GM12878 (cell line): ENCODE results near the gene FAM222A.

ENCODE experiments used
- CBX5 ChIP-seq: sonication (generic); IDR thresholded peaks from 2 replicates; pipeline ENCODE4 v1.6.1; 2016; ENCODE audit warnings: low read depth, moderate library complexity, mild to moderate bottlenecking, inconsistent platforms
- CTCF ChIP-seq, 3 experiments: IDR thresholded peaks in 2 of 3; conservative IDR thresholded peaks in 1 of 3; 2 replicates each; pipeline ENCODE4 v1.5.1; 2011; ENCODE audit warnings: low read depth in 3 of 3, low read length in 3 of 3, mild to moderate bottlenecking in 3 of 3, control low read depth in 2 of 3, moderate library complexity in 2 of 3, inconsistent platforms in 1 of 3, mixed read lengths in 1 of 3; ENCODE audit not compliant: control insufficient read depth in 2 of 3, insufficient read depth in 1 of 3; ENCODE audit errors: extremely low read depth in 1 of 3
- HDAC6 ChIP-seq: fragments of 200-600 bp; sonication (generic); IDR thresholded peaks from one replicate; pipeline ENCODE4 v1.8.0; 2017; ENCODE audit warnings: antibody characterized with exemption; ENCODE audit not compliant: unreplicated experiment
- SUZ12 ChIP-seq: fragments of 200-600 bp; sonication (generic); IDR thresholded peaks from one replicate; pipeline ENCODE4 v1.6.1; 2018; ENCODE audit warnings: antibody characterized with exemption, mild to moderate bottlenecking; ENCODE audit not compliant: unreplicated experiment
- TF ChIP-seq, protein P1 (sequence below): fragments of 450-650 bp; IDR thresholded peaks from 2 replicates; pipeline ENCODE4 v1.6.1; 2016; ENCODE audit warnings: mild to moderate bottlenecking, moderate library complexity, borderline replicate concordance
- TF ChIP-seq, protein P2 (sequence below): IDR thresholded peaks from 2 replicates; pipeline ENCODE4 v1.6.1; 2012; ENCODE audit warnings: low read depth, low read length, improper control_type of control experiment
- TF ChIP-seq, protein P3 (sequence below): fragments of 450-650 bp; IDR thresholded peaks from 2 replicates; pipeline ENCODE4 v1.6.1; 2017; ENCODE audit warnings: mild to moderate bottlenecking
- TF ChIP-seq, protein P4 (sequence below): IDR thresholded peaks from 2 replicates; pipeline ENCODE4 v1.6.1; 2012; ENCODE audit warnings: mild to moderate bottlenecking, low read depth, low read length

DNA sequence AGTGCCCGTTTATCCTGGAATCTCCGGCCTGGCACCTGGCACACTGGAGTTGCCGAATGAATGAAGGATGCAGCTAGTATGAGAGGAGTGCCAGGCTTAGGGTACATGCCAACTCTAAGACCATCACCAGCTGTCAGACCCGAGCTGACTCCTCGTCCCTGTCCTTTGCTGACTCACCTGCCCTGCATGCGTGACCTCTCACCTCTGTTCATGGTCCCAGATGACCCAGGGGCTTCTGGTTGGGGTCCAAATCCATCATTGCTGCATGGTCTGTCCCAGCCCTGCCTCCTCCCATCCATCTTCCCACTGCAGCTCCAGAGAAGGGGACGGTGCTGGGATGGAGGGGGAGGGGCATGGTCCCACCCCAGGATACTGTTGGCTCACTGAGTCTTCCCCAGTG, 9.9 kb upstream of the FAM222A start:
- TF ChIP-seq, protein P1, sequence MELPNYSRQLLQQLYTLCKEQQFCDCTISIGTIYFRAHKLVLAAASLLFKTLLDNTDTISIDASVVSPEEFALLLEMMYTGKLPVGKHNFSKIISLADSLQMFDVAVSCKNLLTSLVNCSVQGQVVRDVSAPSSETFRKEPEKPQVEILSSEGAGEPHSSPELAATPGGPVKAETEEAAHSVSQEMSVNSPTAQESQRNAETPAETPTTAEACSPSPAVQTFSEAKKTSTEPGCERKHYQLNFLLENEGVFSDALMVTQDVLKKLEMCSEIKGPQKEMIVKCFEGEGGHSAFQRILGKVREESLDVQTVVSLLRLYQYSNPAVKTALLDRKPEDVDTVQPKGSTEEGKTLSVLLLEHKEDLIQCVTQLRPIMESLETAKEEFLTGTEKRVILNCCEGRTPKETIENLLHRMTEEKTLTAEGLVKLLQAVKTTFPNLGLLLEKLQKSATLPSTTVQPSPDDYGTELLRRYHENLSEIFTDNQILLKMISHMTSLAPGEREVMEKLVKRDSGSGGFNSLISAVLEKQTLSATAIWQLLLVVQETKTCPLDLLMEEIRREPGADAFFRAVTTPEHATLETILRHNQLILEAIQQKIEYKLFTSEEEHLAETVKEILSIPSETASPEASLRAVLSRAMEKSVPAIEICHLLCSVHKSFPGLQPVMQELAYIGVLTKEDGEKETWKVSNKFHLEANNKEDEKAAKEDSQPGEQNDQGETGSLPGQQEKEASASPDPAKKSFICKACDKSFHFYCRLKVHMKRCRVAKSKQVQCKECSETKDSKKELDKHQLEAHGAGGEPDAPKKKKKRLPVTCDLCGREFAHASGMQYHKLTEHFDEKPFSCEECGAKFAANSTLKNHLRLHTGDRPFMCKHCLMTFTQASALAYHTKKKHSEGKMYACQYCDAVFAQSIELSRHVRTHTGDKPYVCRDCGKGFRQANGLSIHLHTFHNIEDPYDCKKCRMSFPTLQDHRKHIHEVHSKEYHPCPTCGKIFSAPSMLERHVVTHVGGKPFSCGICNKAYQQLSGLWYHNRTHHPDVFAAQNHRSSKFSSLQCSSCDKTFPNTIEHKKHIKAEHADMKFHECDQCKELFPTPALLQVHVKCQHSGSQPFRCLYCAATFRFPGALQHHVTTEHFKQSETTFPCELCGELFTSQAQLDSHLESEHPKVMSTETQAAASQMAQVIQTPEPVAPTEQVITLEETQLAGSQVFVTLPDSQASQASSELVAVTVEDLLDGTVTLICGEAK: no peak
- TF ChIP-seq, protein P2, sequence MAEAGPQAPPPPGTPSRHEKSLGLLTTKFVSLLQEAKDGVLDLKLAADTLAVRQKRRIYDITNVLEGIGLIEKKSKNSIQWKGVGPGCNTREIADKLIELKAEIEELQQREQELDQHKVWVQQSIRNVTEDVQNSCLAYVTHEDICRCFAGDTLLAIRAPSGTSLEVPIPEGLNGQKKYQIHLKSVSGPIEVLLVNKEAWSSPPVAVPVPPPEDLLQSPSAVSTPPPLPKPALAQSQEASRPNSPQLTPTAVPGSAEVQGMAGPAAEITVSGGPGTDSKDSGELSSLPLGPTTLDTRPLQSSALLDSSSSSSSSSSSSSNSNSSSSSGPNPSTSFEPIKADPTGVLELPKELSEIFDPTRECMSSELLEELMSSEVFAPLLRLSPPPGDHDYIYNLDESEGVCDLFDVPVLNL: no peak
- no peak for TF ChIP-seq CTCF (IDR thresholded peaks at IDR 0.05 in 2 of 3, conservative IDR thresholded peaks at IDR 0.05 in 1 of 3; ENCODE audit: control insufficient read depth in 2 of 3, extremely low read depth in 1 of 3, insufficient read depth in 1 of 3, low read depth in 3 of 3, low read length in 3 of 3)
- no peak for TF ChIP-seq HDAC6
- TF ChIP-seq, protein P3, sequence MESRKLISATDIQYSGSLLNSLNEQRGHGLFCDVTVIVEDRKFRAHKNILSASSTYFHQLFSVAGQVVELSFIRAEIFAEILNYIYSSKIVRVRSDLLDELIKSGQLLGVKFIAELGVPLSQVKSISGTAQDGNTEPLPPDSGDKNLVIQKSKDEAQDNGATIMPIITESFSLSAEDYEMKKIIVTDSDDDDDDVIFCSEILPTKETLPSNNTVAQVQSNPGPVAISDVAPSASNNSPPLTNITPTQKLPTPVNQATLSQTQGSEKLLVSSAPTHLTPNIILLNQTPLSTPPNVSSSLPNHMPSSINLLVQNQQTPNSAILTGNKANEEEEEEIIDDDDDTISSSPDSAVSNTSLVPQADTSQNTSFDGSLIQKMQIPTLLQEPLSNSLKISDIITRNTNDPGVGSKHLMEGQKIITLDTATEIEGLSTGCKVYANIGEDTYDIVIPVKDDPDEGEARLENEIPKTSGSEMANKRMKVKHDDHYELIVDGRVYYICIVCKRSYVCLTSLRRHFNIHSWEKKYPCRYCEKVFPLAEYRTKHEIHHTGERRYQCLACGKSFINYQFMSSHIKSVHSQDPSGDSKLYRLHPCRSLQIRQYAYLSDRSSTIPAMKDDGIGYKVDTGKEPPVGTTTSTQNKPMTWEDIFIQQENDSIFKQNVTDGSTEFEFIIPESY: no peak
- TF ChIP-seq CBX5: no peak
- TF ChIP-seq, protein P4, sequence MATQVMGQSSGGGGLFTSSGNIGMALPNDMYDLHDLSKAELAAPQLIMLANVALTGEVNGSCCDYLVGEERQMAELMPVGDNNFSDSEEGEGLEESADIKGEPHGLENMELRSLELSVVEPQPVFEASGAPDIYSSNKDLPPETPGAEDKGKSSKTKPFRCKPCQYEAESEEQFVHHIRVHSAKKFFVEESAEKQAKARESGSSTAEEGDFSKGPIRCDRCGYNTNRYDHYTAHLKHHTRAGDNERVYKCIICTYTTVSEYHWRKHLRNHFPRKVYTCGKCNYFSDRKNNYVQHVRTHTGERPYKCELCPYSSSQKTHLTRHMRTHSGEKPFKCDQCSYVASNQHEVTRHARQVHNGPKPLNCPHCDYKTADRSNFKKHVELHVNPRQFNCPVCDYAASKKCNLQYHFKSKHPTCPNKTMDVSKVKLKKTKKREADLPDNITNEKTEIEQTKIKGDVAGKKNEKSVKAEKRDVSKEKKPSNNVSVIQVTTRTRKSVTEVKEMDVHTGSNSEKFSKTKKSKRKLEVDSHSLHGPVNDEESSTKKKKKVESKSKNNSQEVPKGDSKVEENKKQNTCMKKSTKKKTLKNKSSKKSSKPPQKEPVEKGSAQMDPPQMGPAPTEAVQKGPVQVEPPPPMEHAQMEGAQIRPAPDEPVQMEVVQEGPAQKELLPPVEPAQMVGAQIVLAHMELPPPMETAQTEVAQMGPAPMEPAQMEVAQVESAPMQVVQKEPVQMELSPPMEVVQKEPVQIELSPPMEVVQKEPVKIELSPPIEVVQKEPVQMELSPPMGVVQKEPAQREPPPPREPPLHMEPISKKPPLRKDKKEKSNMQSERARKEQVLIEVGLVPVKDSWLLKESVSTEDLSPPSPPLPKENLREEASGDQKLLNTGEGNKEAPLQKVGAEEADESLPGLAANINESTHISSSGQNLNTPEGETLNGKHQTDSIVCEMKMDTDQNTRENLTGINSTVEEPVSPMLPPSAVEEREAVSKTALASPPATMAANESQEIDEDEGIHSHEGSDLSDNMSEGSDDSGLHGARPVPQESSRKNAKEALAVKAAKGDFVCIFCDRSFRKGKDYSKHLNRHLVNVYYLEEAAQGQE: no peak
- TF ChIP-seq SUZ12: no peak
